RCC 7860 (cell line): Measurements from ENCODE around the gene LZTR1.
"Not testable (repeated sequence)": the region's sequence is repeated elsewhere in the genome, so short reads cannot be mapped to it uniquely, and the experiment has no call there.

Experiments
- DNase-seq: peaks from one replicate; pipeline ENCODE4 v3.0.0-alpha.2; 2015; ENCODE audit warnings: low spot score
- FAIRE-seq: peaks from 2 replicates; lab custom pipeline; 2012; peaks lifted over from hg19 to GRCh38; lab: Jason Lieb, UNC

LZTR1 gene

DNA sequence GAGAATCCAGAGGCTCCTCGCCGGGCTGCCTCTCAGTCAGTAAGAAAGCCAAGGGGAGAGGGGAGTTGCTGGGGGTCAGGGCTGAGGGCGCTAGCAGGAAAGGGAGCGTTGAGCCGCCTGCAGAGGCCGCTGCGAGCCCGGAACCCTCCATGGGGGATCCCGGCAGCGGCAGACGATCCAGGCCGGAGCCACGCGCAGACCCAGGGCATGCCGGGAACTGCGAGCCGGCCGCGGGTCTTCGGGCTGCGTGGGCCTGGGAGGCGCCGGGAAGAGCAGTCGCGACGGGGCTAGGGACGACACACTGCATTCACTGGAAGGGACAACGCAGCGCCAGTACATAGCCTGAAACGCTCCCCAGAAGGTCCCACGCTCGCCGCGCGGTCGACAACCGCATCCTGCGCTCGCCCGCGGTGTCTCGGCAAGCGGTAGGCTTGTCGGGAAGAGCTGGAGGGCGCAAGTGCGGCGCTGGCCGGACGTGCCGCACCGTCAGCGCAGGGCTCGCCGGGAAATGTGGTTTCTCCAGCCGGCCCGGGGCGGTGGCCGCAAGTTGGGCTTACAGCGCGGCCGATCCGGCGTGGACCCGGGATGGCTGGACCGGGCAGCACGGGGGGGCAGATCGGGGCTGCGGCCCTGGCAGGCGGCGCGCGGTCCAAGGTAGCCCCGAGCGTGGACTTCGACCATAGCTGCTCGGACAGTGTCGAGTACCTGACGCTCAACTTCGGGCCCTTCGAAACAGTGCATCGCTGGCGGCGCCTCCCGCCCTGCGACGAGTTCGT is at the start of gene LZTR1:
Gene LZTR1, plus strand, starts transcription at position 511 of the 776 bp plus-strand sequence. Its CDS starts 75 bp downstream, at position 586.
- peak; percentile 58 for DNase-seq
- no peak for FAIRE-seq

DNA sequence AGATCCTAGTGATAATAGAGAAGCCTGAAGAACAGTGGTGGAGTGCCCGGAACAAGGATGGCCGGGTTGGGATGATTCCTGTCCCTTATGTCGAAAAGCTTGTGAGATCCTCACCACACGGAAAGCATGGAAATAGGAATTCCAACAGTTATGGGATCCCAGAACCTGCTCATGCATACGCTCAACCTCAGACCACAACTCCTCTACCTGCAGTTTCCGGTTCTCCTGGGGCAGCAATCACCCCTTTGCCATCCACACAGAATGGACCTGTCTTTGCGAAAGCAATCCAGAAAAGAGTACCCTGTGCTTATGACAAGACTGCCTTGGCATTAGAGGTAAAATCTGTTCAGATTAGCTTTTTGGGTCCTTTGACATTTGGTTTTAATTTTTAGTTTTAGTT is 48.2 kb upstream of the LZTR1 start:
- DNase-seq: no peak
- FAIRE-seq: no peak

DNA sequence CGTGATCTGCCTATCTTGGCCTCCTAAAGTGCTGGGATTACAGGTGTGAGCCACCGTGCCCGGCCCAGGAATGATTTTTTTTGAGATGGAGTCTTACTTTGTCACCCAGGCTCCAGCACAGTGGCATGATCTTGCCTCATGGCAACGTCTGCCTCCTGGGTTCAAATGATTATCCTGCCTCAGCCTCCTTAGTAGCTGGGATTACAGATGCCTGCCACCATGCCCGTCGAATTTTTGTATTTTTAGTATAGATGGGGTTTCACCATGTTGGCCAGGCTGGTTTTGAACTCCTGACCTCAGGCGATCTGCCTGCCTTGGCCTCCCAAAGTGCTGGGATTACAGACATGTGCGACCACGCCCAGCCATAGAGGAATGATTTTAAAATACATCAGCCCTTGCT is 47.0 kb upstream of the LZTR1 start:
- FAIRE-seq, DNase-seq: not testable (repeated sequence)

DNA sequence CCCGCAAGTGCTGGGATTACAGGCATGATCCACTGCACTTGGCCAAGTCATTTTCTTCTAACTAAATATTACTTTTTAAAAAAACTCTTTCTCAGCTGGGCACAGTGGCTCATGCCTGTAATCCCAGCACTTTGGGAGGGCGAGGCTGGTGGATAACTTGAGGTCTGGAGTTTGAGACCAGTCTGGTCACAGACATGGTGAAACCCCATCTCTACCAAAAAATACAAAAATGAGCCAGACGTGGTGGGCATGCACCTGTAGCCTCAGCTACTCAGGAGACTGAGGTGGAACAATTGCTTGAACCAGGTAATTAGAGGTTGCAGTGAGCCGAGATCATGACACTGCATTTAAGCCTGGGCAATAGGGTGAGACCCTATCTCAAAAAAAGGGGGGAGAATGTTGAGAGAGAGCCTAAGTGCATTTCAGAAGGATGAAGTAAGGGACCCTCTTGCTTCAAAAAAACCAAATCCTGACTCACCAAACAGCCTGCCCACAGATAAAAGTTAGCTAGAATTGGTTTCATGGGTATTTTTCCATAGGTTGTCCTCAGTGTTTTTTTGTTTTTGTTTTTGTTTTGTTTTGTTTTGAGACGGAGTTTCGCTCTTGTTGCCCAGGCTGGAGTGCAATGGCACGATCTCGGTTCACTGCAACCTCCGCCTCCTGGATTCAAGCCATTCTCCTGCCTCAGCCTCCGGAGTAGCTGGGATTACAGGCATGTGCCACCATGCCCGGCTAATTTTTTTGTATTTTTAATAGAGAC is 46.1 kb upstream of the LZTR1 start:
- DNase-seq, FAIRE-seq: not testable (repeated sequence)

DNA sequence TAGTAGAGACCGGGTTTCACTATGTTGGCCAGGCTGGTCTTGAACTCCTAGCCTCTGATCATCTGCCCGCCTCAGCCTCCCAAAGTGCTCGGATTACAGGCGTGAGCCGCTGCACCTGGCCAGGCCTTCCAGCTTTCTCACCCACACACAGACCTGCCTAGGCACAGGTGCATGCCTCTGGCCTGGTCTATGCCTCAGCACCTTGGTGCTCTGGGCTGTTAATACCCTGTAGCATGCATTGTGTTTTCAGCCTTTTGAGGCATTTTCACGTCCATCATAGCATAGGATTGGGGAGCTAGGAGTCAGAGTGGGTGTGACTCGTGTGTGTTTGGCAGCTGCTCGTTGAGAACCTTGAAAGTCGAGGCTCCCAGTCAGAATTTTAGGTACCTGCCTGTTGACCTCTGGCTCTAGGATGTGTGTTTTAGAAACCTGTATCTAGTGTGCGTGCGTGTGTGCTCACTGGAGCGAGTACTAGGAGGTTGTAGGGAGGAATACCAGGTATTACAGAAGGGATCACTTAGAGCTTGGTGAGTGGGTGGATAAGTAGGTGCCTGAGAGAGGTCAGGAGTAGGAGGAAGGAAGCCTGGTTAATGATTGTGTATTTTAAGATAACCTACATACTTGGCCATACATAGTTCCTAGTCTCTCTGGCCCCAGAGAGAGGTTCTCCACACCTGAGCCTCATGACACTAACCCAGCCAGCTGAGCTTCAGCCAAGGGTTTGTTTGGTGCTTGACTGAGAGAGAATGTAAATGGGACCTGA is 44.9 kb upstream of the LZTR1 start:
- DNase-seq (no peak), FAIRE-seq (no peak)

DNA sequence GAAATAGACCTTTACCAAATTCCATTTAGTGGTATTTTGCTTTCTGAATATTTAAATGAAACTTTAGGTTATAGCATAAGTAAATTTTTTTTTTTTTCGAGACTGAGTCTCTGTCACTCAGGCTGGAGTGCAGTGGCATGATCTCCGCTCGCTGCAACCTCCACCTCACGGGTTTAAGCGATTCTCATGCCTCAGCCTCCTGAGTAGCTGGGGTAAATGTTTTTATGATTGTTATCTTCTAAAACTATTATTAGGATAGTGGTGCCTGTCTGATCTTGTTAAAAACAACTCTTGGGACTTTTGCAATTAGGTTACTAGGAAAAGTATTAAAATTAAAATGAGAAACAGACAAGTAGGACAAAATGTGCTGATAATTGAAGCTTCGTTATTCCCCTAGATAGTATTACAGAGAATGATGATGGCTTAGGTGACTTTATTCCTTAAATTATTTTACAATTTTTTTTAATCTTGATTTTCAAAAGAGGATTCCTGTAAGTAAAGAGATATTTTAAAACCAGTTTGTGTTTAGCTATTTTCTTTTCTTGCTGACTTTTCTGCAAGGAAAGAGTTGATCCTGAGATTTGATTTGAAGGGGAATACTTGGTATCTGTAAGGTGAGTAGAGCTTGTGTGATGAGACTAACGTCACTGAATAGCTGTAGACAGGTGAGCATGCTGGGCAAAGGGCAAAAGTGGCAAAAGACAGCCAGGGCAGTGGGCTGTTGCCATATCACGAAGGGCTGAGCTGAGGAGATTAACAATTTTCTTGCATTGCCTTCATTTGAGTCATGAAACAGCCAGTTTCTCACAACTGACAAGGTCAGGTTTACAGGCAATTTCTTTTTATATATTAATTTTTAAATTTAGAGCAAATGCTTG is 44.1 kb upstream of the LZTR1 start:
- DNase-seq: no peak
- FAIRE-seq: no peak

DNA sequence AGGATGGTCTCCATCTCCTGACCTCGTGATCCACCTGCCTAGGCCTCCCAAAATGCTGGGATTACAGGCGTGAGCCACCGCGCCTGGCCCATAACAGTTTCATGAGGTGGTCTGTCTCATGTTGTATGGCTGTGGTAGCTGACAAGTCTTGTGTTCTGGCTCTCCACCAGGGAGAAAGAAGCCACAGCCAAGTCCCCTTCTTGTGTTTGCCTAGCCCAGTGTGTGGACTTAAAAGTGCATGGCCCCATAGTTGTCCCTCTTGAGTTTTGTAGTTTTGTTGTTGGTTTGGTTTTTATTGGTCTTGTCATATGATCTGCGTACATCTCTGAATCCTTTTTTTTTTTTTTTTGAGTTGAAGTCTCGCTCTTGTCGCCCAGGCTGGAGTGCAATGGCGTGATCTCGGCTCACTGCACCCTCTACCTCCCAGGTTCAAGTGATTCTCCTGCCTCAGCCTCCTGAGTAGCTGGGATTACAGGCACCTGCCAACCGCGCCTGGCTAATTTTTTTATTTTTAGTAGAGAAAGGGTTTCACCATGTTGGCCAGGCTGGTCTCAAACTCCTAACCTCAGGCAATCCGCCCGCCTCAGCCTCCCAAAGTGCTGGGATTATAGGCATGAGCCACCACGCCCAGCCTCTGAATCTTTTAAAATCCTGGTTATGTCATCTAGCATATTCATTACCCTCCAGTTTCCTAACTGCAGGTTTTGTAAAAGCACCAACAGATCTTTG is 42.5 kb upstream of the LZTR1 start:
- FAIRE-seq, DNase-seq: not testable (repeated sequence)

DNA sequence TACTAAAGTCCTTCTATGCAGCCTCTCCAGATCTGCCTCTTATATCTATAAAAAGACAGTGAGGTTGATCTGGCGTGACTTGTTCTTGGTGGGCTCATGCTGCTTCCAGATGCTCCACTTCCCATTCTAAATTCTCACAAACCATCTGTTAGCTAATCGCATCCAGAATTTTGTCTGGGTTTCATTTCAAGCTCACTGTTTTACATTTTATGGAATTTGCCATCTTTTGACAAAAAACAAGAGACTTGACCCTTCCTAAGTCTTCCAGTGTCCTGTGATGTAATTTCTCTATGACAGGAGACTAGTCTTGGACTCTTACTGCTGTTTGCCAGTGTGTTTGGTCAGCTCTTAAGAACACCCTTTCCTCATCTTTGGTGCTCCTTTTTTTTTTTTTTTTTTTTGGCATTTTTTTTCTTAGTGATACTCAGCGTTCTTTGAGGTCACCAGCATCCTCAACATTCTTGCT is 41.9 kb upstream of the LZTR1 start:
- DNase-seq: no peak

DNA sequence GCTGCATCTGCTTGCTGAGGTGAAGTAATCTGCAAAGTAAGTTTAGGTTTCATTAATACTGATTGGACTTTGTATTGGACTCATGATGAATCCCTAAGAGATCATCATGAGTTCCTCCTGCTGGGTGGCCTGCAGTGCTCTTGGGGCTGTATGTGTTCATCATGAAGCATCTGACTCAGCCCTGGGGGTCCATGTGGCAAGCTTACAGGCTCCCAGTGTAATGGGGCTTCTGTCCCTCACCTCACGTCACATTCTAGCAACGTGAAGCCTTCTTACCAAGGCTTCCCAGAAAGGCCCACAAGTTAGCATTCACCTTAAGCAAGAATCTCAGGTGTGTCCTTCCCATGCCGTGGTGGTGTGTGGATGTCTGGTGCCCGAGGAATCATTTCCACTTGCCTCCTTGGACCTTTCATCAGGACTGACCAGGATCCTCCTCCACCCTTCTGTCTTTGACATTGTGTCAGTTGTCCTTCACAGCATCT is 41.2 kb upstream of the LZTR1 start:
- no peak for FAIRE-seq
- DNase-seq: no peak

More for the DNA sequence above, 41.9 kb upstream of the LZTR1 start:
- no peak for FAIRE-seq

DNA sequence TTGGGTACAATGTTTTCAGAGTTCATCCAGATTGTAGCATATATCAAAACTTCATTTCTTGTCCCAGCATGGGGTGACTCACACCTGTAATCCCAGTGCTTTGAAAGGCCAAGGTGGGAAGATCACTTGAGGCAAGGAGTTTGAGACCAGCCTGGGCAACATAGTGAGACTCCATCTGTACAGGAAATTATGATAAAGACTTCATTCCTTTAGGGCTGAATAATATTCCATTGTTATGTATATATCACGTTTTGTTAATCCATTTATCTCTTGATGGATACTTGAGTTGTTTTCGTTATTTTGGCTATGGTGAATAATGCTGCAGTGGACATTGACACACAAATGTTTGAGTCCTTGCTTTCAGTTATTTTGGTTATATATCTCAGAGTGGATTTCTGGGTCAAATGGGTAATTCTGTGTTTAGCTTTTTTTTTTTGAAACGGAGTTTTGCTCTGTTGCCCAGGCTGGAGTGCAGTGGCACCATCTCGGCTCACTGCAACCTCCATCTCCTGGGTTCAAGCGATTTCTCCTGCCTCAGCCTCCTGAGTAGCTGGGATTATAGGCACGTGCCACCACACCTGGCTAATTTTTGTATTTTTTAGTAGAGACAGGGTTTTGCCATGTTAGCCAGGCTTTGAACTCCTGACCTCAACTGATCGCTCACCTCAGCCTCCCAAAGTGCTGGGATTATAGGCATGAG is 39.7 kb upstream of the LZTR1 start:
- not testable (repeated sequence) for FAIRE-seq

DNA sequence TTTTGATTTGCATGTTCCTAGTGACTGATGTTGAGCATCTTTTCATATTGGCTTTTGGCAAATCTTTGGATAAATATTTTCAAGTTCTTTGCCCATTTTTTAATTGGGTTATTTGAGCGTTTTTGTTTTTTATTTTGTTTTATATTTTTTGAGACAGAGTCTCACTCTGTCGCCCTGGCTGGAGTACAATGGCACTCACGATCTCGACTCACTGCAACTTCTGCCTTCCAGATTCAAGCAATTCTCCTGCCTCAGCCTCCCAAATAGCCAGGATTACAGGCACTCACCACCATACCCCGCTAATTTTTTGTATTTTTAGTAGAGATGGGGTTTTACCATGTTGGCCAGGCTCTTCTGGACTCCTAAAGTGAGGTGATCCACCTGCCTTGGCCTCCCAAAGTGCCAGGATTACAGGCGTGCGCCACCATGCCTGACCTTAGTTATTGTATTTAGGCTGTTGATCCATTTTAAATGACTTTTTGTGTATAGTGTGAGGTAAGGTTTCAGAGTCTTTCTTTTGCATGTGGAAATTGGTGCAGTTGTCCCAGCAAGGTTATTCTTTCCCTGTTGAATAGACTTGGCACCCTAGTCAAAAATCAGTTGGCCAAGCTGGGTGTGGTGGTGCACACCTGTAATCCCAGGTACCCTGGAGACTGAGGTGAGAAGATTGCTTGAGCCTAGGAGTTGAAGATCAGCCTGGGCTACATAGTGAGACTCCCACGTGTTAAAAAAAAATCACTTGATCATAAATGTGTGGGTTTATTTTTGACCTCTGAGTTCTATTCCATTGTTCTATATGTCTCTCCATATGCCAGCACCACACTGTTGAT is 38.8 kb upstream of the LZTR1 start:
- DNase-seq (no peak), FAIRE-seq (no peak)

More for the DNA sequence above, 39.7 kb upstream of the LZTR1 start:
- DNase-seq: not testable (repeated sequence)

DNA sequence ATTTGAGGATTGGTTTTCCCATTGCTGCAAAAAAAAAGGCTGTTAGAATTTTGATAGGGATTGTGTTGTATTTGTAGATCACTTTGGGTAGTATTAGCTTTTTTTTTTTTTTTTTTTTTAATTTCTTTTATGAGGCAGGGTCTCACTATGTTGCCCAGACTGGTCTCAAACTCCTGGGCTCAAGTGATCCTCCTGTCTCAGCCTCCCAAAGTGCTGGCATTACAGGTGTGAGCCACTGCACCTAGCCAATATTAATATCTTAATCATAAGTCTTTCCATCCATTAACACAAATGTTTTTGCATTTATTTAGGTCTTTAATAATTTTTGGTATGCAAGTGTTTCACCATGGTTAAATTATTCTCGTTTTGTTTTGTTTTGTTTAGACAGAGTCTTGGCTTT is 38.1 kb upstream of the LZTR1 start:
- DNase-seq: no peak

DNA sequence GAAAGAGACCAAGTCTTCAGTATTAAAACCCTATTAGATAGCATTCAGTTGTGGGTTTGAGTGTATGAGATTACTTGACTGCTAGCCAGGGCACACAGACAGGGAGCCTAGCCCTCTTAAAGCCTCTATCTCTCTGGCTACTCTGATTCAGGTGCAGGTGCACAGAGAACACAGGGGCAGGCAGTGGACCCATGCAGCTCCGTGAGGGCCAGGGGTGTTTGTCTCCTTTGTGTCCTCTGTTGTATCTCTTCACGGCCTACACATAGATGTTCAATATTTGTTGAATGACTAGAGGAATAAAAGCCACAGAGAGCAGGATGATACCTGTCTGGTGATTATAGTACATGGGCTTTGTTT is 36.5 kb upstream of the LZTR1 start:
- DNase-seq: no peak

More for the DNA sequence above, 38.1 kb upstream of the LZTR1 start:
- FAIRE-seq: no peak

DNA sequence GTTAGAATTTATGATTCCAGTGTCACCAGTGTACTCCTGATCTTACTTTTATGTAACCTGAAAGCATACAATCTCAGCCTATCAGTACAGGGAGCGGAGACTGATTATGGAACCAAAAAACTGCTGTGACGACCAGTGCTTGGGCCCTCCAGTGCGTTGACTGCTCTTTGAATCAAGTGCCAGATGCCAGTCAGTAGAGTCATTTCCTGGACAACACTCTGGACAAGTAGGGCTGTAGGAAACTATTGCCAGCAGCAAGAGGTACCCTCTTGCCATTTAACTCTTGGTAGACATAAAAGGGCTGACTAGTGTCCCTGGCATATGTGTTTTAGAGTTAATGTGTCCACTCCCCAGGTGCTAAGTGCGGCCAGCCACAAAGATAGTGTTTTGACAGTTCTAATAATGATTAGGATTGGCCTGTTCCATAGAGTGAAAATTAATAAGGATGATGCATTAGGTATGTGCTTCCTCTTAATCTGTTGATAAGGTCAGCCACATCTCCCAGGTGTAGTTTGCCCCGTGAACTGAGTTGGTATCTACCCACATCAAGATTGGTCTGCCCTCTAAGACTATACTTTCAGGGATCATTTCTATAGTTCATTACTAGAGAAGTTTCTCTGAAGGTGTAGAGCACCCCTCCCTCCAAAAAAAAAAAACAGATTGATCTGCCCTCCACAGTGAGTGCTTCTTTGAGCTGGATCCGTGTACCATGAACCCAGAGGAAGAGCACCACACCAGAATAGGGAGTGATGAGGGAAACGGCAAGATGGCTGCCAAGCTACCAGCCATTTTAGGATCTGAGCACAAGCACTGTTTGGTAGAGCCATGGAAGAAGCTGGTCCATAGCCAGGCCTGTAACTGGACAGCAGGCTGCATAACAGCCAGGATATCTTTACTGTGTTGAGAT is 35.8 kb upstream of the LZTR1 start:
- FAIRE-seq (no peak), DNase-seq (peak; percentile 12)

More for the DNA sequence above, 36.5 kb upstream of the LZTR1 start:
- no peak for FAIRE-seq

DNA sequence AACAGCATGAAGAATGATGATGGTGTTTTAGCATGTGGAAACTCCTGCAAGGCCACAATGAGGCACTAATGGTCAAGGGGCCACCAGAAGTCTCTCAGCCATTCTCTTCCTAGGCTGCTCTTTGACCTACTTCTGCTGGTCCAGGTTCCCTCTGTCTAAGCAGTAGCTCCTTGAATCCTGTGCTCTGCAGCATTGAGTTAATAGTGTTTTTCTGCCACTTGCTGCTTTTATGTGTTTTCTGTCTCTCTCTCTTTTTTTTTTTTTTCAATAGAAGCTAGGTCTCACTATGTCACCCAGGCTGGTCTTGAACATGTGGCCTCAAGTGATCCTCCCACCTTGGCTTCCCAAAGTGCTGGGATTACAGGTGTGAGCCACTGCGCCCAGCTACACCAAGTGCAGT is 35.1 kb upstream of the LZTR1 start:
- FAIRE-seq (no peak), DNase-seq (no peak)

DNA sequence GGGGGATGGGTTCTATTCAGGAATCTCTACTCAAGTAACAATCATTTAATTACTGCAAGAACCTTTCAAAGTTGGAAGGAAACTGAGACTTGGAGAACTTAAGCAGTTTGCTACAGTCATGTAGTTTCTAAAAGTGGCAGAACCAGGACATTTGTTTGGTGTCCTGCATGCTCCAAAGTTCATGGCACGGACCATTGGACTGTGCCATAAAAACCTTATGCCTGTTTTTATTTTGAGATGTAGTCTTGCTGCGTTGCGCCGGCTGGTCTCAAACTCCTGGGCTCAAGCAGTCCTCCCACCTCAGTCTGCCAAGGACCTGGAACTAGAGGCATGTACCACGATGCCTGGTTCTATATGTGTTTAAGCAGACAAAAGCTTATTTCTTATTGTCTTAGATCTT is 33.6 kb upstream of the LZTR1 start:
- FAIRE-seq (no peak), DNase-seq (no peak)

DNA sequence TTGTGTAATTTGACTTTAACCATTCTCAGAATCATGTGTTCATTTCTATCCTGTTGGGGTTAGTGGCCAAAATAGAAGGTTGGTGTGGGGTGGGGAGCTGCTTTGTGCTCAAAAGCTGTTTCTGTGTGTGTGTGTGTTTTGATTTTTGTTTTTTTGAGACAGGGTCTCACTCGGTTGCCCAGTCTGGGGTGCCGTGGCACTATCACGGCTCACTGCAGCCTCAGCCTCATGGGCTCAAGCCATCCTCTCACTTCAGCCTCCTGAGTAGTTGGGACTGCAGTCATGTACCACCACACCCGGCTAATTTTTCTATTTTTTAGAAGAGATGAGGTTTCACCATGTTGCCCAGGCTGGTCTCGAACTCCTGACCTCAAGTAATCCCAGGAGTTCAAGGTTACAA is 33.1 kb upstream of the LZTR1 start:
- FAIRE-seq (no peak), DNase-seq (no peak)
